ENCODE measurements around the gene ANKFN1.

The ANKFN1 gene

DNA sequence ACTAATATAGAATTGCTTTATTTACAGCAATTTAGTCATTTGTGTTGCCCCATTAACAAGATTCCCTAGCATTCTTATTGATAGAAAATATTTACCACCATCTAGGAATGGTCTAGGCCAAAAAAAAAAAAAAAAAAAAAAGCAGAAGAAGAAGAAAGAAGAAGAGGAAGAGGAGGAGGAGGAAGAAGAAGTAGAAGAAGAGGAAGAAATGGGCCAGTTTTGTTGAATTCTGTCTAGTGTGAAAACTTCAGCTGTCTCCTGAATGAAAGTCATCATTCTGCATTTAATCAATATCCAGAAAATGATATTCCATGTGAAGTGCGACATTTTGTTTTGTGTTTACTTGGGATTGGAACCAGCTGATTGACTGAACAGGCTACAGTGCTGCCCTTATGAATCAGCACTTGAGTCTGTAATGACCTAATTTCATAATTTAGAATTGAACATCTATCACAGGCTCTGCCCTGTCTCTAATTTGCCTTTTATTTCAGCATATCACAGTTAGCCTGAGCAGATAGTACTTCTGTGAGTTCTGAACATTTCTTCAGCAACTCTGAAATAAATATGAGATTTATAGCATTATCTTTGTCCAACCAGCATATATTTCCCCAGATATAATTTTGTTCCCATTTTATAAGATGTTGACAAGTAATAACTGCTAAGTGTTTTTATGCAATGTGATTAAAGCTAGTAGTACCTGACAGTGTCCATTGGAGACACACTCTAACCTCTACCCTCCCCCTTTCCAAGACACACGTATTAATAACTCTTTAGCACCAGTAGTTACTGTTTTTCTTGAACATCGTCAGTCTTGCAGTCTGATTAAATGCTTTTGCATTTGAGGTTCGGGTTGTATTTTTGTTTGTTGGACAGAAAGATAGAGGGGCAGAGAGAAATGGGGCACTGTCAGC is 5.9 kb downstream of the ANKFN1 start:
- H3K4me3 ChIP-seq (replicated peaks; ENCODE audit: low read depth, low read length), result no peak overlapping the region
- TF ChIP-seq, protein P1, sequence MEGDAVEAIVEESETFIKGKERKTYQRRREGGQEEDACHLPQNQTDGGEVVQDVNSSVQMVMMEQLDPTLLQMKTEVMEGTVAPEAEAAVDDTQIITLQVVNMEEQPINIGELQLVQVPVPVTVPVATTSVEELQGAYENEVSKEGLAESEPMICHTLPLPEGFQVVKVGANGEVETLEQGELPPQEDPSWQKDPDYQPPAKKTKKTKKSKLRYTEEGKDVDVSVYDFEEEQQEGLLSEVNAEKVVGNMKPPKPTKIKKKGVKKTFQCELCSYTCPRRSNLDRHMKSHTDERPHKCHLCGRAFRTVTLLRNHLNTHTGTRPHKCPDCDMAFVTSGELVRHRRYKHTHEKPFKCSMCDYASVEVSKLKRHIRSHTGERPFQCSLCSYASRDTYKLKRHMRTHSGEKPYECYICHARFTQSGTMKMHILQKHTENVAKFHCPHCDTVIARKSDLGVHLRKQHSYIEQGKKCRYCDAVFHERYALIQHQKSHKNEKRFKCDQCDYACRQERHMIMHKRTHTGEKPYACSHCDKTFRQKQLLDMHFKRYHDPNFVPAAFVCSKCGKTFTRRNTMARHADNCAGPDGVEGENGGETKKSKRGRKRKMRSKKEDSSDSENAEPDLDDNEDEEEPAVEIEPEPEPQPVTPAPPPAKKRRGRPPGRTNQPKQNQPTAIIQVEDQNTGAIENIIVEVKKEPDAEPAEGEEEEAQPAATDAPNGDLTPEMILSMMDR (IDR thresholded peaks at IDR 0.05; ENCODE audit: low read length, missing control alignments), result no peak
- no peak for DNase-seq (ENCODE audit: low read depth)

DNA sequence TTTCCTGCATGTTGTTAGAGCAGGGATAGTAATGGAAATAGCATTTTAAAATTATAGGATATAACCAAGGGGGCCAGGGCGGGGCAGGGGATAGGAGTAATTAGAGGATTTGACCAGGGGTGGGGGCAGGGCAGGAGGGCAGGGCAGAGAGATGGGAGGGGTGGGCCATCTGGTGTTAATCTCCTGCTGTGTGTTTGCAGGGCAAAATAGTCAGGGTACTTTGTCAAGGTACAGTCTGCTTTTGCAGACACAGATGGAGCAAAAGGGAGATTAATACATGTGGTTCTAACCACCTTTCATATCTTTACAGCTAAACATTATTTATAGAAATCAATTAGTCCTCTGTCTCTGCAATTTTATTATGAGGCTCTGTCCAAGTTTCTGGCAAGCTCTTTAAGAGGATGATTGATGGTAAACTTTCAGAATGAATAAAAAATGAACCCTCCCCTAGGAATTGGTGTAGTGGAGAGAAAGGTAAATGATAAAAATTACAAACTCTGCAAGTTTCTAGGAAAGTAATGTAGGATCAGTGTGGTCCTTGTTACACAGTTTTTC is 6.6 kb downstream of the ANKFN1 start:
- DNase-seq (ENCODE audit: low read depth), result no peak
- TF ChIP-seq, protein P1 (IDR thresholded peaks at IDR 0.05; ENCODE audit: low read length, missing control alignments), result no peak

GRCh38 chr17:56160422-56160821 is 7.1 kb downstream of the ANKFN1 start:
- TF ChIP-seq, protein P1 (IDR thresholded peaks at IDR 0.05; ENCODE audit: low read length, missing control alignments), result no peak
- H3K4me3 ChIP-seq (replicated peaks; ENCODE audit: low read depth, low read length), result no peak overlapping the region
- no peak for DNase-seq (ENCODE audit: low read depth)

More for the DNA sequence above, 6.6 kb downstream of the ANKFN1 start:
- H3K4me3 ChIP-seq (replicated peaks; ENCODE audit: low read depth, low read length), result no peak overlapping the region

GRCh38 chr17:56165072-56165641 is 11.9 kb downstream of the ANKFN1 start:
- TF ChIP-seq, protein P1 (IDR thresholded peaks at IDR 0.05; ENCODE audit: low read length, missing control alignments), result no peak

DNA sequence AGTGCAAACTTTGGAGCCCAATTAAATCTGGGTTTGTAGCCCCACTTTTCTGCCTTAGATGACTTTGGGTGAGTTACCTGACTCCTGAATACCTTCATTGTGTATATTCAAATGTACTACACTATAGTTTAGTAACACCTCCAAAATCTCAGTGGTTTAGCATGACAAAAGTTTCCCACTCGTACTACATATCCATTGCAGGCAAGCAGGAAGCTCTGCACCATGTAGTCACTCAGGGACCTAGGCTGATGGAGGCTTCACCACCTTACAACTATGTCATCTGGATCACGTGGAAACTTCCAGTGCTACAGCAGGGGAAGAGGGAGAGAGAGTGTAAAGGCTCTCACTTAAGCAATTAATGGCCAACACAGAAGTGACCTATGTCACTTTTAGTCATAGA is 14.2 kb downstream of the ANKFN1 start:
- H3K4me3 ChIP-seq (replicated peaks; ENCODE audit: low read depth, low read length), result no peak overlapping the region
- DNase-seq (ENCODE audit: low read depth), result no peak
- TF ChIP-seq, protein P1 (IDR thresholded peaks at IDR 0.05; ENCODE audit: low read length, missing control alignments), result no peak

More at GRCh38 chr17:56165072-56165641, 11.9 kb downstream of the ANKFN1 start:
- DNase-seq (ENCODE audit: low read depth), result no peak
- no peak overlapping the region for H3K4me3 ChIP-seq (replicated peaks; ENCODE audit: low read depth, low read length)

DNA sequence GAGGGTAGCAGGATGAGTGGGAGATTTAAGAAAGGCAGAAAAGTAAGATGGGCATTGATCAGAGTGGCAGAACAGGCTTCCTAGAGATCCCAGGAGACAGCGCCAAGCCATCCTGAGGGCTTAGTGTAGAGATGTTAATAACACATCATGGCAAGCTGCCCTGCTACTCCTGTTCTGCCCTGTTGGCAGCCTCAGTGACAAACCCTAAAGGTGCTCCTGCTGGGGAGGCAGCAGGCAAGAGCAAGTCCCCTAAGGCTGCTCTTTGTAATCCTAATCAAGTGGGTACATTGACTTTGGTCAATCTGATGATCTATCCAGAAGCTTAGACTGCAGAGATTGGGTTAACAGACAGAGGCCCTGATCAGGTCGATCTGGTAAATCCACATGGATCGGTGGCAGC is 16.3 kb downstream of the ANKFN1 start:
- TF ChIP-seq, protein P1 (IDR thresholded peaks at IDR 0.05; ENCODE audit: low read length, missing control alignments), result no peak
- no peak overlapping the region for H3K4me3 ChIP-seq (replicated peaks; ENCODE audit: low read depth, low read length)
- no peak for DNase-seq (ENCODE audit: low read depth)

All from fibroblast of pulmonary artery (primary cell).